ENCODE data around the gene TAS2R60.

Gene TAS2R60

GRCh38 chr7:143487061-143487460 lies 43.8 kb downstream of the TAS2R60 start:
- in situ Hi-C loops (cut with HindIII; ENCODE audit: low pct_ligation_motif_present, low sequenced_read_pairs): no loop called here
- H3K27ac ChIP-seq: no peak overlapping the region
- TF ChIP-seq, protein P1, sequence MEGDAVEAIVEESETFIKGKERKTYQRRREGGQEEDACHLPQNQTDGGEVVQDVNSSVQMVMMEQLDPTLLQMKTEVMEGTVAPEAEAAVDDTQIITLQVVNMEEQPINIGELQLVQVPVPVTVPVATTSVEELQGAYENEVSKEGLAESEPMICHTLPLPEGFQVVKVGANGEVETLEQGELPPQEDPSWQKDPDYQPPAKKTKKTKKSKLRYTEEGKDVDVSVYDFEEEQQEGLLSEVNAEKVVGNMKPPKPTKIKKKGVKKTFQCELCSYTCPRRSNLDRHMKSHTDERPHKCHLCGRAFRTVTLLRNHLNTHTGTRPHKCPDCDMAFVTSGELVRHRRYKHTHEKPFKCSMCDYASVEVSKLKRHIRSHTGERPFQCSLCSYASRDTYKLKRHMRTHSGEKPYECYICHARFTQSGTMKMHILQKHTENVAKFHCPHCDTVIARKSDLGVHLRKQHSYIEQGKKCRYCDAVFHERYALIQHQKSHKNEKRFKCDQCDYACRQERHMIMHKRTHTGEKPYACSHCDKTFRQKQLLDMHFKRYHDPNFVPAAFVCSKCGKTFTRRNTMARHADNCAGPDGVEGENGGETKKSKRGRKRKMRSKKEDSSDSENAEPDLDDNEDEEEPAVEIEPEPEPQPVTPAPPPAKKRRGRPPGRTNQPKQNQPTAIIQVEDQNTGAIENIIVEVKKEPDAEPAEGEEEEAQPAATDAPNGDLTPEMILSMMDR (IDR thresholded peaks at IDR 0.05; ENCODE audit: low read depth, low read length, missing control alignments): no peak

DNA sequence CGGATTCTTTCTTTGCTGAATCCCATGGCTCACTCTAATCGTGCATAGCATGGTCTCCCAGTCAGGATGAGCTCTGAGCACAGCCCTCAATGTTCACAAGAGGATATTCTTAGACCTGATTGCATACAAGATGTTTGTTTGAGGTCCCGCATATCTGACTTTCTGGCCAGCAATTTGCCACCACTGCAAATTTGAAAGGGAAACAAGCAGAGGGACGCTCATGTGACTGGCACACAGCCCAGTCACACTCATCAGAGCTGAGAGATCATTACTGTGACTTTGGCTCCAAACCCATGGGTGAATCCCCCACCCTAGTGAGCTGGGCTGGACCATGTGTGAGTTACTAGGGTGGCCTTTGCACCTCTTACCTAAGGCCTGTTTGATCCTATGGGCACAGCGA lies 44.3 kb downstream of the TAS2R60 start:
- TF ChIP-seq, protein P1 (IDR thresholded peaks at IDR 0.05; ENCODE audit: low read depth, low read length, missing control alignments): no peak
- Histone ChIP-seq H3K36me3 (replicated peaks) (no peaks in the 10 kb centered on the region), H3K27ac (no peak overlapping the region), H3K27me3 (replicated peaks) (no peaks in the 10 kb centered on the region), H3K4me3 (ENCODE audit: low read depth, low read length) (no peak overlapping the region)
- no peak for DNase-seq
- in situ Hi-C loops (cut with HindIII; ENCODE audit: low pct_ligation_motif_present, low sequenced_read_pairs): no loop called here

More at GRCh38 chr7:143487061-143487460, 43.8 kb downstream of the TAS2R60 start:
- DNase-seq: no peak
- H3K36me3 ChIP-seq (replicated peaks): no peaks in the 10 kb centered on the region
- H3K4me3 ChIP-seq (ENCODE audit: low read depth, low read length): no peak overlapping the region
- H3K27me3 ChIP-seq (replicated peaks): no peaks in the 10 kb centered on the region

DNA sequence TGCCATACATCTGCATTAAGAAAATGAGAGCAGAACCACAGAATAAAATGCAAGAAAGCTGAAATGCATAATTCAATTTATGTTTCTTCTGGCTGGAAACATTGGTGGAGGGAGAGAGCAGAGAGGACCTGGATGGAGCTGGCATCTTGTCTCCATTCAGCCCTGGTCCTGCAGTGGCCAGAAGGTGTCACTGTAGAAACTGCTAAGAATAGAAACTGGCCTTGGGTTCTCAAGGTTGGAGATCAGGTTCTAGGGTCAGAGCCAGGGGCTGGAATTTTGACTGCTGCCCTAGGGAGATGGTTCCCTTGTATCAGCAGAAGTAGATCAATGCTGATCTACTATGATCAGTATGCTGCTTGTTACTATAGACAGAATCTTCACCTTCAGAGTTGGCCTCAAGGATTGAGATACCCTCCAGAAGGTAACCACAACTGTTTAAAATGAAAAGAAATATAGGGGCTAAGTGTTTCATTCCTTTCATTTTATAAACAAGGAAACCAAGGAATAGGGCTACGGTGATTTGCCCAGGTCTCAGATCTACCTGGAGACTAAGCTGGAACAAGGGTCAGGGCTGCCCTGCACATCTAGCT lies 47.6 kb downstream of the TAS2R60 start:
- TF ChIP-seq, protein P1 (IDR thresholded peaks at IDR 0.05; ENCODE audit: low read depth, low read length, missing control alignments): peak; percentile 74
- DNase-seq: no peak
- in situ Hi-C loops (cut with HindIII; ENCODE audit: low pct_ligation_motif_present, low sequenced_read_pairs): no loop called here
- no peaks in the 10 kb centered on the region for H3K36me3 ChIP-seq (replicated peaks)
- no peak overlapping the region for H3K27ac ChIP-seq
- no peak overlapping the region for H3K4me3 ChIP-seq (ENCODE audit: low read depth, low read length)
- H3K27me3 ChIP-seq (replicated peaks): no peaks in the 10 kb centered on the region

- no peaks in the 10 kb centered on the region for H3K36me3 ChIP-seq (replicated peaks)
- H3K27me3 ChIP-seq (replicated peaks): no peaks in the 10 kb centered on the region
- TF ChIP-seq, protein P1 (IDR thresholded peaks at IDR 0.05; ENCODE audit: low read depth, low read length, missing control alignments): no peak
- peak overlapping the region; percentile 38 for H3K27ac ChIP-seq
- H3K4me3 ChIP-seq (ENCODE audit: low read depth, low read length): no peak overlapping the region
- peak; percentile 79 for DNase-seq
- in situ Hi-C loops (cut with HindIII; ENCODE audit: low pct_ligation_motif_present, low sequenced_read_pairs): no loop called here
Observed at GRCh38 chr7:143492043-143492471, 48.8 kb downstream of the TAS2R60 start.

DNA sequence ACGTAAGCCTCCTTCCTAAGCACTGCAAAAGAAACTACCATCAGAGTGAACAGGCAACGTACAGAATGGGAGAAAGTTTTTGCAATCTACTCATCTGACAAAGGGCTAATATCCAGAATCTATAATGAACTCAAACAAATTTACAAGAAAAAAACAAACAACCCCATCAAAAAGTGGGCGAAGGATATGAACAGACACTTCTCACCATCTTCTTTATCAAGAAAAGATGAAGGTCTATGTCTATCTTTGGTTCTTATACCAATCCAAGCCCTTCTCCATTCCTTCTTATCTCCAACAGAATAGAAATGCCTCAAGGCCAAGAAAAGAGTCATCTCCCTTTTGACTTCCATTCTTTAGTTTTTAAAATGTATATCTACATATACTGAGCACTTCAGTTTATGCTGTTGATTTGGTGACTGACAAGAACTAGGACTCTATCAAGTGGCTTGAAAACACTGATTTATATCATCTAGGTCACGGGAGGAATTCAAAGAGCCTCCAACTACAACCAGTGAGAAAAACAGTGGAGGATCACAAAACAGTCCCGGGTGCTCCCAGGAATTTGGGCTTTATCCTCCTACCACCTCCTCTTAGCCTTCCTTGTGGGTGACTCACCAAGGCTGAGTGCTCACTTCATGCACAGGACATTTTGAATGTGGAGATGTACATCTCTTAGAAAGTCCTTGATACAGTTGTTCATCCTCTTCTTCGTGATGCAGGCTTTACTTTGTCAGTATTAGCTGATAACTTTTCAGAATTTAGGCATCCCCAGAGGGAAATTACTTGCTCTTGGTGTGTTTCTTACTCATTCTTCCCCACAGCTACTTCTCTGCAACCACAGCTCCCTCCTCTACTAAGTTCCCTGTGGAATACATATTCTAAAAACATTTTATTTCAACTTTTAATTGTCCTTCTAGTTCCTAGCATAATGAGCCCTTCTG lies 49.8 kb downstream of the TAS2R60 start:
- TF ChIP-seq, protein P1 (IDR thresholded peaks at IDR 0.05; ENCODE audit: low read depth, low read length, missing control alignments): no peak
- Histone ChIP-seq H3K4me3 (ENCODE audit: low read depth, low read length) (no peak overlapping the region), H3K27ac (peak overlapping the region; percentile 38), H3K36me3 (replicated peaks) (no peaks in the 10 kb centered on the region), H3K27me3 (replicated peaks) (no peaks in the 10 kb centered on the region)
- no peak for DNase-seq
- in situ Hi-C loops (cut with HindIII; ENCODE audit: low pct_ligation_motif_present, low sequenced_read_pairs): no loop called here

All from brain microvascular endothelial cell (primary cell).